ENCODE data around the gene MTMR6.

GRCh38 chr13:25280396-25280795 lies 6.9 kb downstream of the MTMR6 start:
- TF ChIP-seq CTCF (conservative IDR thresholded peaks at IDR 0.05): no peak
- no peak for TF ChIP-seq ZFX (IDR thresholded peaks at IDR 0.05)

Measured in C4-2B (cell line).